ENCODE measurements around the gene HTR3E. TPM values are rescaled to one million over a fixed set of nuclear protein-coding genes. Genes with fewer than 3 reads are reported as not detected.
"Not testable (repeated sequence)": the region's sequence is repeated elsewhere in the genome, so short reads cannot be mapped to it uniquely, and the experiment has no call there.

The HTR3E gene
- total RNA-seq, 4 donors from 2014 or later, result not detected

DNA sequence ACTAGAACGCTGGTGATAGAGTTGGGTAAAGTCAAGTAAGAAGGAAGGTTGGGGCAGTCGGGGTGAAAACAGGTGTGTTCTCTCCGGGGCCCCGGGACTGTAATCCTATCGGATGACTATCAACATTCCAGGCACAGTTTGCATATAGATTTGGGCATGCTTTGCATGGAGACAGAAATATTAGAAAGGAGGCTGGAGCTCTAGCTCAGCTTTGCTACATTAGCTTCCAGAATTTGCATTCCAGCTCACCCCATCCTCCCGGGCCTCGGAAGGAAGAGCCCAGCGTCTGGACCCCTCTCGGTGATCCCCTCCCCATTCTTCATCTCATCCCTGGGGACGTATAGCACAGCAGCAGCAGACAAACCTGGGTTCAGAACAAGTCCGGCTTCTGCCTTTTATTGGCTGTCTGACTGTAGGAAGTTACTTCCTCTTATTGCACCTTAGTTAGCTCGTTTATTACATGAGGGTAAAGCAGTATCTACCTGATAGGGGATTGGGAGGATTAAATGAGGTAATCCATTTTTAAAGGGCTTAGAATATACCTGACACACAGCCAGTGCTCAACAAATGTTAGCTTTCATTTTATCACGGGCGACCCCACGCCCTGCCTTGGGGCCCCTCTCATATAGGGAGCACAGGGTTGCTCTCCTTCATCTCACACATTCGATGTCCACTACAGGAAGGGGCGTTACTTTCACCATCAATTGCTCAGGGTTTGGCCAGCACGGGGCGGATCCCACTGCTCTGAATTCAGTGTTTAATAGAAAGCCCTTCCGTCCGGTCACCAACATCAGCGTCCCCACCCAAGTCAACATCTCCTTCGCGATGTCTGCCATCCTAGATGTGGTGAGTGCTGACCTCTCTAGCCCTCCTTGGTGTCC lies 3.2 kb downstream of the HTR3E start:
- TF ChIP-seq EP300 (IDR thresholded peaks at IDR 0.05) (no peak), CTCF (IDR thresholded peaks at IDR 0.05) (no peak), POLR2A (IDR thresholded peaks at IDR 0.05) (no peak)
- Histone ChIP-seq H3K4me1 (no peaks in the 10 kb centered on the region), H3K36me3 (no peaks in the 10 kb centered on the region), H3K9me3 (peaks cover 0 to 24% (median 0%) of the 10 kb centered on the region in 4 donors), H3K4me3 (no peak overlapping the region), H3K27ac (no peak overlapping the region), H3K27me3 (no peaks in the 10 kb centered on the region)
- WGBS, 2 donors, result 69% methylated on average over 24 of the region's 24 CpGs
- no peak for DNase-seq (ENCODE audit: low spot score in 2 of 2)

GRCh38 chr3:184110316-184110725 lies 13.5 kb downstream of the HTR3E start:
- no peak for DNase-seq (ENCODE audit: low spot score in 2 of 2)
- H3K9me3 ChIP-seq, result no peaks in the 10 kb centered on the region
- H3K27me3 ChIP-seq, result no peaks in the 10 kb centered on the region
- no peak overlapping the region for H3K27ac ChIP-seq
- whole genome bisulfite sequencing, 2 donors, result 50 to 60% methylated on average over 7 of the region's 7 CpGs
- no peak overlapping the region for H3K4me3 ChIP-seq
- TF ChIP-seq POLR2A (IDR thresholded peaks at IDR 0.05) (no peak), CTCF (IDR thresholded peaks at IDR 0.05) (no peak), EP300 (IDR thresholded peaks at IDR 0.05) (no peak)
- H3K4me1 ChIP-seq, result no peaks in the 10 kb centered on the region
- no peaks in the 10 kb centered on the region for H3K36me3 ChIP-seq

DNA sequence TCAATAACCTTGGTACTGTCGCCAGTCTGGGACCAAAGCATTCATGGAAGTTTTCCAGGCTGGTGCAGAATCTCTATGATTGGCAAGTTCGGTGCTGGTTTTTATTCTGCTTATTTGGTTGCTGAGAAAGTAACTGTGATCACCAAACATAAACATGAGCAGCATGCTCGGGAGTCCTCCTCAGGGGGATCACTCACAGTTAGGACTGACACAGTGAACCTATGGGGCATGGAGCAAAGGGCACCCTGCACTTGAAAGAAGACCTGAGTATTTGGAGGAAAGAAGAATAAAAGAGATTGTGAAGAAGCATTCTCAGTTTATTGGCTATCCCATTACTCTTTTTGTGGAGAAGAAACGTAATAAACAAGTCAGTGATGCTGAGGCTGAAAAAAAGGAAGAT lies 19.2 kb downstream of the HTR3E start:
- no peaks in the 10 kb centered on the region for H3K4me1 ChIP-seq
- WGBS, 2 donors, result 89 to 93% methylated on average over 4 of the region's 4 CpGs
- H3K27ac ChIP-seq, result no peak overlapping the region
- H3K27me3 ChIP-seq, result no peaks in the 10 kb centered on the region
- no peak overlapping the region for H3K4me3 ChIP-seq
- DNase-seq (ENCODE audit: low spot score in 2 of 2), result no peak
- TF ChIP-seq POLR2A (IDR thresholded peaks at IDR 0.05), result no peak
- no peaks in the 10 kb centered on the region for H3K36me3 ChIP-seq
- no peaks in the 10 kb centered on the region for H3K9me3 ChIP-seq

GRCh38 chr3:184117636-184118035 lies 20.8 kb downstream of the HTR3E start:
- TF ChIP-seq EP300 (IDR thresholded peaks at IDR 0.05) (no peak), POLR2A (IDR thresholded peaks at IDR 0.05) (no peak), CTCF (IDR thresholded peaks at IDR 0.05) (no peak)
- no peaks in the 10 kb centered on the region for H3K4me1 ChIP-seq
- no peaks in the 10 kb centered on the region for H3K27me3 ChIP-seq
- 94 to 95% methylated on average over 6 of the region's 6 CpGs for WGBS, 2 donors
- no peak overlapping the region for H3K4me3 ChIP-seq
- H3K36me3 ChIP-seq, result no peaks in the 10 kb centered on the region
- no peak for DNase-seq (ENCODE audit: low spot score in 2 of 2)
- H3K27ac ChIP-seq, result no peak overlapping the region
- H3K9me3 ChIP-seq, result no peaks in the 10 kb centered on the region

GRCh38 chr3:184121031-184121430 lies 24.2 kb downstream of the HTR3E start:
- not testable (repeated sequence) for DNase-seq (ENCODE audit: low spot score in 2 of 2)
- 92 to 95% methylated on average over 8 of the region's 8 CpGs for WGBS, 2 donors

DNA sequence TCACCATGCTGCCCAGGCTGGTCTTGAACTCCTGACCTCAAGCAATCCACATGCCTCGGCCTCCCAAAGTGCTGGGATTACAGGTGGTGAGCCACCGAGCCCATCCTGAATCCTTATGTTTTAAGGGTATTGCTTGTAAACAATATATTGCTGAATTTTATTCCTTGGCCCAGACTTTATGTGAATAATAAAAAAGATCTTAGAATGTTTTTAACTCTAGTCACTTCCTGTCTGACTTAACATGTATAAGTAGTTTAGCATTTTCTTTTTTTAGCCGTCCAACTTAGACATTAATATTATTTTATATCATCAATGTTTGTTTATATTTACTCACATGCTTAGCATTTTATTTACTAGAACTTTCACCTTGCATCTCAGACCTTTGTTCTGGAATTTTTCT lies 29.1 kb downstream of the HTR3E start:
- Histone ChIP-seq H3K36me3 (no peaks in the 10 kb centered on the region), H3K4me1 (no peaks in the 10 kb centered on the region), H3K4me3 (no peak overlapping the region), H3K27ac (no peak overlapping the region), H3K9me3 (no peaks in the 10 kb centered on the region), H3K27me3 (no peaks in the 10 kb centered on the region)
- whole genome bisulfite sequencing, 2 donors, result 74 to 78% methylated on average over 3 of the region's 3 CpGs
- TF ChIP-seq EP300 (IDR thresholded peaks at IDR 0.05), result no peak
- TF ChIP-seq POLR2A (IDR thresholded peaks at IDR 0.05), result no peak
- TF ChIP-seq CTCF (IDR thresholded peaks at IDR 0.05), result no peak
- no peak for DNase-seq (ENCODE audit: low spot score in 2 of 2)

More at GRCh38 chr3:184121031-184121430, 24.2 kb downstream of the HTR3E start:
- not testable (repeated sequence) for H3K36me3 ChIP-seq, H3K27me3 ChIP-seq, H3K9me3 ChIP-seq, H3K4me3 ChIP-seq, H3K27ac ChIP-seq, H3K4me1 ChIP-seq

All from tibial nerve (tissue), 4 donors.